HepG2 (cell line): ENCODE results near the gene PRM2.

ENCODE experiments used
- CREM ChIP-seq, 2 experiments: sonication (generic) in 1 of 2; formaldehyde crosslinking in 1 of 2; IDR thresholded peaks; 2 replicates each; pipeline versions ENCODE4 v1.4.0 to v1.6.1; 2016 to 2020; ENCODE audit warnings: antibody characterized with exemption in 1 of 2, mild to moderate bottlenecking in 1 of 2, missing genetic modification reagents in 1 of 2
- ELF1 ChIP-seq: sonication (generic); formaldehyde crosslinking; IDR thresholded peaks from 2 replicates; pipeline ENCODE4 v1.4.0; 2020; ENCODE audit warnings: missing genetic modification reagents
- MXI1 ChIP-seq: IDR thresholded peaks from 3 replicates; pipeline ENCODE4 v1.6.1; 2012; ENCODE audit warnings: low read depth, low read length, inconsistent platforms, borderline replicate concordance
- NFRKB ChIP-seq: fragments of 450-650 bp; IDR thresholded peaks from 2 replicates; pipeline ENCODE4 v1.6.1; 2017
- POLR2AphosphoS5 ChIP-seq: IDR thresholded peaks from 2 replicates; pipeline ENCODE4 v1.6.1; 2012; ENCODE audit warnings: low read depth, low read length
- REST ChIP-seq, 2 experiments: IDR thresholded peaks; 2 replicates each; pipeline ENCODE4 v1.6.1; 2011 to 2012; ENCODE audit warnings: low read length in 2 of 2, borderline replicate concordance in 1 of 2, low read depth in 1 of 2, mild to moderate bottlenecking in 1 of 2, moderate library complexity in 1 of 2

DNA sequence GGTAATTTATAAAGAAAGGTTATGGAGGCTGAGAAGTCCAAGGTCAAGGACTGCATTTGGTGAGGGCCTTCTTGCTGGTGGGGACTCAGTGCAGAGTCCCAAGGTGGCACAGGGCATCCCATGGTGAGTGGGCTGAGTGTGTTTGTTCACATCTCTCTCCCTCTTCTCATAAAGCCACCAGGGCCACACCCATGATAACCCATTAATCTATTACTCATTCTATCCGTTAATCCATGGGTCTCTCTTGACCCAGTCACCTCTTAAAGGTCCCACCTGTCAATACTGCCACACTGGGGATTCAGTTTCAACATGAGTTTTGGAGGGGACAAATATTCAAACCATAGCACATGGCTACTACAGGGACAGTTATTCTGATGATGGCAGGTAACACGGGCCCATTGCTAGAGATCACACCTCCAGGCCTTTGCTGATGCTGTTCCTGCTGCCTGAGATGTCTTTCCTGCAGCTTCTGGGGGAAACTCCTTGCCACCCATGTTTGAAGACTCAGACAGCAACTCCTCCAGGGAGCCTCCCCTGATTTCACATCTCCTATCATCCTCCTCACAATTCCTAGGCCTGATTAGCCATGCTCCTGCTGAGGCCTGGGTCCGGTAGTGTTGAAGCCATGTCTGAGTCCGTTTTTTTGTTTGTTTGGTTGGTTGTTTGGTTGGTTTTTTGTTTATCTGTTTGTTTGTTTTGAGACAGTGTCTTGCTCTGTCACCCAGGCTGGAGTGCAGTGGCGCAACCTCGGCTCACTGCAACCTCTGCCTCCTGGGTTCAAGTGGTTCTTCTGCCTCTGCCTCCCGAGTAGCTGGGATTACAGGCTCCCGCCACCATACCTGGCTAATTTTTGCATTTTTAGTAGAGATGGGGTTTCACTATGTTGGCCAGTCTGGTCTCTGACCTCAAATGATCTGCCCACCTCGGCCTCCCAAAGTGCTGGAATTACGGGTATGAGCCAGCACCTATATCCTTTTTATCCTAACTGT lies 36.3 kb downstream of the PRM2 start:
- TF ChIP-seq REST (IDR thresholded peaks at IDR 0.05; ENCODE audit: borderline replicate concordance in 1 of 2, low read depth in 1 of 2, low read length in 2 of 2) (no peak), POLR2AphosphoS5 (no peak), MXI1 (no peak), NFRKB (no peak), CREM (IDR thresholded peaks at IDR 0.05) (no peak), CREM (CRISPR knock-in tag; IDR thresholded peaks at IDR 0.05) (no peak), ELF1 (CRISPR knock-in tag) (no peak)
